H7 (cell line): Measurements from ENCODE around the gene NPR2. TPM values are rescaled to one million over a fixed set of nuclear protein-coding genes. Genes with fewer than 3 reads are reported as not detected.

Experiments
- DNase-seq: peaks from one replicate; pipeline ENCODE4 v3.0.0; 2012
- H3K27me3 ChIP-seq: 2 replicates; pipeline ENCODE4 v1.6.0; 2011; ENCODE audit warnings: mild to moderate bottlenecking, low read length; ENCODE audit not compliant: control insufficient read depth, insufficient read depth
- H3K36me3 ChIP-seq: replicated peaks from 2 replicates; pipeline ENCODE4 v1.5.1; 2011; ENCODE audit warnings: low read length; ENCODE audit not compliant: control insufficient read depth, insufficient read depth
- H3K4me3 ChIP-seq: 2 replicates; pipeline ENCODE4 v1.5.1; 2011; ENCODE audit warnings: low read depth, mild to moderate bottlenecking, control low read depth, low read length, moderate library complexity; ENCODE audit not compliant: insufficient read depth
- total RNA-seq: library from RNA; depleted of rRNA; stranded (reverse); fragments of >200 nt; shearing (Covaris generic); gene quantifications from 2 replicates; pipeline ENCODE4 v1.2.3, GENCODE V29; 2014

The NPR2 gene
- total RNA-seq, 1 experiment from 2014 or later, result 6.4 TPM

DNA sequence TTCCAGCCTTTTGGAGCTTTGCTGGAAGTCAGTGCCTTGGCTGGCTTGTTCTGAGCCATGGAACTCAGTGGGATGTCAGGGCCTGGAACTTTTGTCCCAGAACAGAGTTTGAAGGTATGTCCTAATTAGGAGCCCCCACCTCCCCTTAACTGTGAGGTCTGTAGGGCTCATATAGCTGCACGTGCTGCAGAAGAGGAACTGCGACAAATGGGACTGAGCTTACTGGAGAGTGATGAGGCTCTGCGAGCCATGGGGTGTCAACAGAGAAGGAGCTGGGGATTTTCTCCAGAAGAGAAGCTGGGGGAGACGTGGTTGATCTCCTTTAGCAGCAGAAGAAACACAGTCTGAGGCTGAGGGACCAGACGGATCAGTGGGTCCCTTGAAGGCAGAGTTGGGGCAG is 48.5 kb downstream of the NPR2 start:
- DNase-seq, result no peak
- Histone ChIP-seq H3K27me3 (no peaks in the 10 kb centered on the region; the same call in 1 of the 2 replicates), H3K4me3 (no peak overlapping the region), H3K36me3 (no peaks in the 10 kb centered on the region; the same call in 1 of the 2 replicates)

GRCh38 chr9:35840881-35841644 is 49.7 kb downstream of the NPR2 start:
- DNase-seq, result no peak
- Histone ChIP-seq H3K27me3 (peaks cover 6% of the 10 kb centered on the region; the same call in 1 of the 2 replicates), H3K4me3 (no peak overlapping the region), H3K36me3 (no peaks in the 10 kb centered on the region; the same call in 1 of the 2 replicates)

- no peaks in the 10 kb centered on the region; the same call in 1 of the 2 replicates for H3K36me3 ChIP-seq
- H3K27me3 ChIP-seq, result peaks cover 11% of the 10 kb centered on the region; the same call in 1 of the 2 replicates
- no peak for DNase-seq
- no peak overlapping the region for H3K4me3 ChIP-seq
Measured at GRCh38 chr9:35841645-35841900, 50.2 kb downstream of the NPR2 start.

GRCh38 chr9:35842020-35842745 is 50.8 kb downstream of the NPR2 start:
- Histone ChIP-seq H3K36me3 (no peaks in the 10 kb centered on the region; the same call in 1 of the 2 replicates), H3K27me3 (peaks cover 17% of the 10 kb centered on the region; the same call in 1 of the 2 replicates), H3K4me3 (no peak overlapping the region)
- no peak for DNase-seq

DNA sequence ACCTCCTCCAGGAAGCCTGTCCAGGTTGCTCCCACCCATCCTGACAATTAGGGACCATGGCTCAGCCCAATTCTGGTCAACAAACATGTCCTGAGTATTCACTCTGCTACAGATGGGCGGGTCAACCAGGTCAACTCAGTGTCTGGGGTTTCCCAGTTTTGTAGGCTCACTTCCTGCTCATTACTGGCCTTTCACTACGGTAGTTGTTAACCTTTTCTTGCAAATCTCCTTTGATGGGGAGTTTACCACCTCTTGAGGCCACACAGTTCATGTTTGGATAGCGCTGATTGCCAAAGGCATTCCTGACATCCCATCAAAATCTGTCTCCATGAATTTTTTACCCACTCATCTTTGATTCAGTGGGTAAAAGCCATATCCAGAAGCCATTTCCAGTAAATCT is 51.4 kb downstream of the NPR2 start:
- no peak for DNase-seq
- Histone ChIP-seq H3K27me3 (peaks cover 19% of the 10 kb centered on the region; the same call in 1 of the 2 replicates), H3K4me3 (no peak overlapping the region), H3K36me3 (no peaks in the 10 kb centered on the region; the same call in 1 of the 2 replicates)

DNA sequence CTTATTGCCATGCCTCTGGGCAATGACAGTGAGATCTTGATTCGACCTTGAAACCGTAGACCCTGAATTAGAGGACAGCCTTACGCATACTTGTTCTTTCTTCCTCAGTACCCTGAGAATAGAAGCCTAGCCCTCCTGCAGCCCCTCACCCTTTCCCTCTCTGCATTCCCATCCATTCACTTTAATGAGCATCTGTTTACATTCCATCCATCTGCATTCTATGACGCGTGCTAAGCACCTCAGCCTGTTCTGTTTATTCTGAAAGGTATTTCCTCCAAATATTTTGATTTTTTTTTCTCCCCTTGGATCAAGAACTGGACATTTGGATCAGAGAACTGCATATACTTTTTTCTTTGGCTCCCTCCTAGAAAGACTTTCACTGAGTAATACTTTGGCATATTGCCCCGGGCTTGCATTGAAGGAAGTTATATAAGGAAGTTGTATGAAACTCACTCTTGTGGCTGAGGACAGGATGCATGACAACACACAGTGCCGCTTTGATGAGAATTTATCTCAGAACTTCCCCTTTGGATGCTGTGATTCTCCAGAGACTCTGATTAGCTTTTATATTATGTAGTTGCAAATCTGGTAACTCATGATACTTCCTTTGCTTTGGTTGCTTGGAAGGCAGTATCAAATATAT is 53.4 kb downstream of the NPR2 start:
- peaks cover 19% of the 10 kb centered on the region; the same call in 1 of the 2 replicates for H3K27me3 ChIP-seq
- peak; percentile 64 for DNase-seq
- no peak overlapping the region for H3K4me3 ChIP-seq
- no peaks in the 10 kb centered on the region; the same call in 1 of the 2 replicates for H3K36me3 ChIP-seq

GRCh38 chr9:35845824-35846771 is 54.7 kb downstream of the NPR2 start:
- Histone ChIP-seq H3K4me3 (peak overlapping the region; percentile 64), H3K27me3 (peaks cover 19% of the 10 kb centered on the region; the same call in 1 of the 2 replicates), H3K36me3 (no peaks in the 10 kb centered on the region; the same call in 1 of the 2 replicates)
- peak; percentile 93 for DNase-seq

DNA sequence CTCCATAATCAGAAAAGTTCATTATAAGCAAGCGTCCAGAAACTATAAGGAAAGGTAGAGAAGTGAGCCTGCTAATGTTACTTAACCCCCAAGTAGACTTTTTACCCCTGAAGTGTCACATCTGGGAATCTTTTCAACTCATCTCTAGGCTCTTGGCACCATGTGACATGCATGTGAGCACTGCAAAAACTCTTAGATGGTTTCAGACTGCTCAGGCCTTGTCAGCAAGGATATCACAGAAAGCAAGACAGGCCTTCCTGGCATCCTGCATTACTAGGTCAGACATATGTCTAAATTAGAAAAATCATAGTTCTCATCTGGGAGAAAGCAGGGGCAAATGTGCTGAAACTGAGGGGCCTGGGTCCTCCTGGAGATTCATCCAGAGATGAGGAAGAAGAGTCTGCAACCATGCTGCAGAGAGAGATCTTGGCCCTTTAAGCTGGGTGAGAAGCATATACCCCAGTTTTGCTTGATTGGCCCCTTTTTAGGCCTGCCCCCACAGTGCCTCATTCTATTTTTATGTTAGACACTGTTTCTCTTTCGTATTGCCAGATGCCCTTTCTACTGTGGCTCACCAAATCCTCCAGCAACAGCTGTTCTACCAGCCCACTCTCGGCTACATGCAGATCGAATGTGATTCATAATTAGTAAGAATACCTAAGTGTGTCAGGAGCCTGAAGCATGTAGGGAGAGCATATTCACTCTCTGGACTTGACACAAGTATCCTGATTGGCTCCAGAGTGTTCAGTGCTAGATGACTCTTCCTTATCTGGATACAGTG is 56.6 kb downstream of the NPR2 start:
- H3K27me3 ChIP-seq, result peaks cover 19% of the 10 kb centered on the region; the same call in 1 of the 2 replicates

GRCh38 chr9:35852267-35852815 is 61.0 kb downstream of the NPR2 start:
- H3K36me3 ChIP-seq, result no peaks in the 10 kb centered on the region; the same call in 1 of the 2 replicates
- peaks cover under 1% of the 10 kb centered on the region; the same call in 1 of the 2 replicates for H3K27me3 ChIP-seq
- no peak overlapping the region for H3K4me3 ChIP-seq
- DNase-seq, result no peak

More for the DNA sequence above, 56.6 kb downstream of the NPR2 start:
- H3K4me3 ChIP-seq, result no peak overlapping the region
- no peaks in the 10 kb centered on the region; the same call in 1 of the 2 replicates for H3K36me3 ChIP-seq
- no peak for DNase-seq

- DNase-seq, result no peak
- Histone ChIP-seq H3K27me3 (no peaks in the 10 kb centered on the region; the same call in 1 of the 2 replicates), H3K36me3 (no peaks in the 10 kb centered on the region; the same call in 1 of the 2 replicates), H3K4me3 (no peak overlapping the region)
Measured at GRCh38 chr9:35852876-35853865, 61.8 kb downstream of the NPR2 start.

DNA sequence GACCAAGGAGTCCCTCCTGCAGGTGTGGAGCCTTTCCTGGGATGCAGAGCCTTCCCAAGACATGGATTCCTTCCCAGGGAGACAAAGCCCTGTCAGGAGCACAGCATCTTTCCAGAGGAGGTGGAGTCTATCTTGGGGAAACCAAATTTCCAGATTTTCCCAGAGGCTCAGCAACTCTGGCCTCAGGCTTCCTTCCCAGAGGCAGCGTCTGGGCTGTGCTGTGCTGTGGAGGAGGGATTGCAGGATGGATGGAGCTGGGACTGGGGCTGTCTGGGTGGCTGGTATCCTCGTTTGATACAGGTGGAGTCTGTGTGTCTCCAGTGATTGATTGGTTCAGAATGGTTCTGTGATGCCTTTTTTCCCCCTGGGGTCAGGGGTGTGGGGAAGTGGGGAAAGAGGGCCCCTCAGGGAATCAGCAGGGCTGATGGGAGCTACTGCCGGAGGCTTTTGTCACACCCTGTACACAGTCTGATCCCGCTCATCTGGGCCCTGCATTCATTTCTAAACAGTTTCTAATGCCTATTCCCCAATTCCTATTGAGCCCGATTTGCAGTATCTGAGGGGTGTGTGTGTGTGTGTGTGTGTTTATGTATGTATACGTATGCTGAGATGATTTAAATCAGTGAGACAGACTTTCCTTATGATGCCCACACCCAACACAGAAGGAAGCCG is 62.8 kb downstream of the NPR2 start:
- no peak for DNase-seq
- Histone ChIP-seq H3K27me3 (no peaks in the 10 kb centered on the region; the same call in 1 of the 2 replicates), H3K4me3 (no peak overlapping the region), H3K36me3 (no peaks in the 10 kb centered on the region; the same call in 1 of the 2 replicates)
